ENCODE results near the gene SH3BGRL2.
"Not testable (repeated sequence)": the region's sequence is repeated elsewhere in the genome, so short reads cannot be mapped to it uniquely, and the experiment has no call there.

The SH3BGRL2 gene

GRCh38 chr6:79614326-79615305 lies 16.5 kb upstream of the SH3BGRL2 start:
- Histone ChIP-seq H2BK120ac (ENCODE audit: low read depth, low read length) (no peak overlapping the region), H3K9ac (ENCODE audit: low read depth, low read length, poor library complexity) (no peak overlapping the region), H3K36me3 (replicated peaks in 1 of 2; ENCODE audit: control insufficient read depth in 2 of 2, insufficient read depth in 2 of 2, low read length in 2 of 2) (no peaks in the 10 kb centered on the region), H4K8ac (ENCODE audit: low read depth, low read length) (no peak overlapping the region), H3K23ac (ENCODE audit: low read depth, low read length, poor library complexity) (no peak overlapping the region), H3K27me3 (ENCODE audit: control insufficient read depth in 3 of 3, insufficient read depth in 3 of 3, low read depth in 1 of 3, low read length in 3 of 3) (no peaks in the 10 kb centered on the region), H3K4ac (ENCODE audit: low read length) (no peak overlapping the region), H2AFZ (ENCODE audit: low read length) (peak overlapping the region; percentile 66), H2BK15ac (ENCODE audit: low read length) (no peak overlapping the region), H3K4me1 (ENCODE audit: control insufficient read depth in 2 of 2, insufficient read depth in 1 of 2, low read depth in 1 of 2, low read length in 2 of 2) (peaks cover 0 to 15% of the 10 kb centered on the region in 2 donors), H3K27ac (replicated peaks; ENCODE audit: low read length) (no peak overlapping the region), H3K79me1 (ENCODE audit: low read depth, low read length) (no peaks in the 10 kb centered on the region), H2AK5ac (ENCODE audit: low read depth, low read length) (no peak overlapping the region), H3K18ac (ENCODE audit: low read length) (no peak overlapping the region), H4K91ac (ENCODE audit: low read depth, low read length, poor library complexity) (no peak overlapping the region), H3K4me3 (ENCODE audit: low read length in 2 of 2) (no peak overlapping the region), H2BK5ac (ENCODE audit: low read length) (no peak overlapping the region), H2BK12ac (ENCODE audit: low read length) (no peak overlapping the region), H3K9me3 (replicated peaks in 1 of 2; ENCODE audit: control insufficient read depth in 2 of 2, insufficient read depth in 1 of 2, low read depth in 1 of 2, low read length in 2 of 2) (no peaks in the 10 kb centered on the region), H3K4me2 (ENCODE audit: insufficient read depth, low read length, poor library complexity, severe bottlenecking) (no peak overlapping the region), H3K14ac (ENCODE audit: low read length) (no peak overlapping the region)
- no peak for DNase-seq (ENCODE audit: low spot score)
- no CpG with 5 or more reads among the region's 7 CpGs for WGBS, 2 donors (ENCODE audit: extremely low coverage in 2 of 2, insufficient read length in 2 of 2, insufficient replicate concordance in 1 of 2)

DNA sequence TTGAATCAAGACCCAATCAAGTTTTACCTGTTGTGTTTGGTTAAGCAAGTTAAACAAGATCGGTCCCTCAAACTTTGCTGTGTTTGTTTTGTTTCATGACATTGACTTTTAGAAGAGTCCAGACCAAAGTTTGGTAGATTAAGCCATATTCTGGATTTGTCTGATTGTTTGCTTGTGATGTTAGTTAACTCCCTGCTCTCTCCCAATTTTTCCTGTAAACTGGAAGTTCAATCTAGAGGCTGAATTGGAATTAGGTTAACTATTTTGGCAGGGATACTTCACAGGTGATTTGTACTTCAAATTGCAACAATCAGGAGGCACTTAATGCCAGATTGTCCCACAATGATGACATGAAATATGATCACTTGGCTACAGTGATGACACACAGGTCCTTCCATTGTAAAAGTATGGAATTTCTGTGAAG lies 13.6 kb upstream of the SH3BGRL2 start:
- H3K9ac ChIP-seq (ENCODE audit: low read depth, low read length, poor library complexity), result no peak overlapping the region
- no peak overlapping the region for H2BK120ac ChIP-seq (ENCODE audit: low read depth, low read length)
- H4K8ac ChIP-seq (ENCODE audit: low read depth, low read length), result no peak overlapping the region
- no peak overlapping the region for H3K14ac ChIP-seq (ENCODE audit: low read length)
- H3K18ac ChIP-seq (ENCODE audit: low read length), result no peak overlapping the region
- H4K91ac ChIP-seq (ENCODE audit: low read depth, low read length, poor library complexity), result no peak overlapping the region
- no peak overlapping the region for H3K23ac ChIP-seq (ENCODE audit: low read depth, low read length, poor library complexity)
- H3K4me3 ChIP-seq (ENCODE audit: low read length in 2 of 2), result no peak overlapping the region
- H3K4ac ChIP-seq (ENCODE audit: low read length), result no peak overlapping the region
- H3K27me3 ChIP-seq (ENCODE audit: control insufficient read depth in 3 of 3, insufficient read depth in 3 of 3, low read depth in 1 of 3, low read length in 3 of 3), result no peaks in the 10 kb centered on the region
- H3K36me3 ChIP-seq (replicated peaks in 1 of 2; ENCODE audit: control insufficient read depth in 2 of 2, insufficient read depth in 2 of 2, low read length in 2 of 2), result no peaks in the 10 kb centered on the region
- peaks cover 1 to 23% of the 10 kb centered on the region in 2 donors for H3K4me1 ChIP-seq (ENCODE audit: control insufficient read depth in 2 of 2, insufficient read depth in 1 of 2, low read depth in 1 of 2, low read length in 2 of 2)
- no peak for DNase-seq (ENCODE audit: low spot score)
- no CpG with 5 or more reads among the region's 1 CpG for WGBS, 2 donors (ENCODE audit: extremely low coverage in 2 of 2, insufficient read length in 2 of 2, insufficient replicate concordance in 1 of 2)
- no peak overlapping the region for H2AFZ ChIP-seq (ENCODE audit: low read length)
- H2AK5ac ChIP-seq (ENCODE audit: low read depth, low read length), result no peak overlapping the region
- no peaks in the 10 kb centered on the region for H3K9me3 ChIP-seq (replicated peaks in 1 of 2; ENCODE audit: control insufficient read depth in 2 of 2, insufficient read depth in 1 of 2, low read depth in 1 of 2, low read length in 2 of 2)
- no peak overlapping the region for H2BK5ac ChIP-seq (ENCODE audit: low read length)
- H2BK12ac ChIP-seq (ENCODE audit: low read length), result no peak overlapping the region
- H3K27ac ChIP-seq (replicated peaks; ENCODE audit: low read length), result no peak overlapping the region
- H3K4me2 ChIP-seq (ENCODE audit: insufficient read depth, low read length, poor library complexity, severe bottlenecking), result no peak overlapping the region
- no peaks in the 10 kb centered on the region for H3K79me1 ChIP-seq (ENCODE audit: low read depth, low read length)
- H2BK15ac ChIP-seq (ENCODE audit: low read length), result no peak overlapping the region

GRCh38 chr6:79618425-79618824 lies 12.7 kb upstream of the SH3BGRL2 start:
- H4K8ac ChIP-seq (ENCODE audit: low read depth, low read length); H3K4ac ChIP-seq (ENCODE audit: low read length); H3K27ac ChIP-seq (replicated peaks; ENCODE audit: low read length); H4K91ac ChIP-seq (ENCODE audit: low read depth, low read length, poor library complexity); H3K9me3 ChIP-seq (replicated peaks in 1 of 2; ENCODE audit: control insufficient read depth in 2 of 2, insufficient read depth in 1 of 2, low read depth in 1 of 2, low read length in 2 of 2); H3K14ac ChIP-seq (ENCODE audit: low read length); H2AFZ ChIP-seq (ENCODE audit: low read length); H3K9ac ChIP-seq (ENCODE audit: low read depth, low read length, poor library complexity); H3K23ac ChIP-seq (ENCODE audit: low read depth, low read length, poor library complexity); H2BK120ac ChIP-seq (ENCODE audit: low read depth, low read length); H3K4me2 ChIP-seq (ENCODE audit: insufficient read depth, low read length, poor library complexity, severe bottlenecking); H2BK5ac ChIP-seq (ENCODE audit: low read length); H3K4me3 ChIP-seq (ENCODE audit: low read length in 2 of 2); H2AK5ac ChIP-seq (ENCODE audit: low read depth, low read length); DNase-seq (ENCODE audit: low spot score); H2BK12ac ChIP-seq (ENCODE audit: low read length); H3K18ac ChIP-seq (ENCODE audit: low read length); H2BK15ac ChIP-seq (ENCODE audit: low read length); H3K79me1 ChIP-seq (ENCODE audit: low read depth, low read length); H3K27me3 ChIP-seq (ENCODE audit: control insufficient read depth in 3 of 3, insufficient read depth in 3 of 3, low read depth in 1 of 3, low read length in 3 of 3); H3K36me3 ChIP-seq (replicated peaks in 1 of 2; ENCODE audit: control insufficient read depth in 2 of 2, insufficient read depth in 2 of 2, low read length in 2 of 2): not testable (repeated sequence)
- WGBS, 2 donors (ENCODE audit: extremely low coverage in 2 of 2, insufficient read length in 2 of 2, insufficient replicate concordance in 1 of 2), result no CpG with 5 or more reads among the region's 13 CpGs
- peaks cover 1 to 17% of the 10 kb centered on the region in 2 donors for H3K4me1 ChIP-seq (ENCODE audit: control insufficient read depth in 2 of 2, insufficient read depth in 1 of 2, low read depth in 1 of 2, low read length in 2 of 2)

GRCh38 chr6:79621579-79621978 lies 9.6 kb upstream of the SH3BGRL2 start:
- Histone ChIP-seq H3K4me3 (ENCODE audit: low read length in 2 of 2) (no peak overlapping the region), H3K18ac (ENCODE audit: low read length) (no peak overlapping the region), H2BK120ac (ENCODE audit: low read depth, low read length) (no peak overlapping the region), H2BK12ac (ENCODE audit: low read length) (no peak overlapping the region), H3K36me3 (replicated peaks in 1 of 2; ENCODE audit: control insufficient read depth in 2 of 2, insufficient read depth in 2 of 2, low read length in 2 of 2) (no peaks in the 10 kb centered on the region), H4K8ac (ENCODE audit: low read depth, low read length) (no peak overlapping the region), H3K27me3 (ENCODE audit: control insufficient read depth in 3 of 3, insufficient read depth in 3 of 3, low read depth in 1 of 3, low read length in 3 of 3) (no peaks in the 10 kb centered on the region), H3K9ac (ENCODE audit: low read depth, low read length, poor library complexity) (no peak overlapping the region), H3K4me2 (ENCODE audit: insufficient read depth, low read length, poor library complexity, severe bottlenecking) (no peak overlapping the region), H2AK5ac (ENCODE audit: low read depth, low read length) (no peak overlapping the region), H3K4ac (ENCODE audit: low read length) (no peak overlapping the region), H3K27ac (replicated peaks; ENCODE audit: low read length) (no peak overlapping the region), H3K14ac (ENCODE audit: low read length) (no peak overlapping the region), H3K4me1 (ENCODE audit: control insufficient read depth in 2 of 2, insufficient read depth in 1 of 2, low read depth in 1 of 2, low read length in 2 of 2) (peaks cover 1 to 11% of the 10 kb centered on the region in 2 donors), H3K23ac (ENCODE audit: low read depth, low read length, poor library complexity) (no peak overlapping the region), H4K91ac (ENCODE audit: low read depth, low read length, poor library complexity) (no peak overlapping the region), H2BK5ac (ENCODE audit: low read length) (no peak overlapping the region), H2BK15ac (ENCODE audit: low read length) (no peak overlapping the region), H3K79me1 (ENCODE audit: low read depth, low read length) (no peaks in the 10 kb centered on the region), H2AFZ (ENCODE audit: low read length) (no peak overlapping the region), H3K9me3 (replicated peaks in 1 of 2; ENCODE audit: control insufficient read depth in 2 of 2, insufficient read depth in 1 of 2, low read depth in 1 of 2, low read length in 2 of 2) (no peaks in the 10 kb centered on the region)
- no CpG with 5 or more reads among the region's 2 CpGs for WGBS, 2 donors (ENCODE audit: extremely low coverage in 2 of 2, insufficient read length in 2 of 2, insufficient replicate concordance in 1 of 2)
- no peak for DNase-seq (ENCODE audit: low spot score)

Data from neuronal stem cell (in vitro differentiated cells).